Medulla oblongata (tissue), 1 donor: ENCODE data around the gene NXPH3.

Experiments used
- DNase-seq: peaks from one replicate; pipeline ENCODE4 v3.0.0-alpha.2; 2015; ENCODE audit errors: extremely low spot score

The NXPH3 gene

DNA sequence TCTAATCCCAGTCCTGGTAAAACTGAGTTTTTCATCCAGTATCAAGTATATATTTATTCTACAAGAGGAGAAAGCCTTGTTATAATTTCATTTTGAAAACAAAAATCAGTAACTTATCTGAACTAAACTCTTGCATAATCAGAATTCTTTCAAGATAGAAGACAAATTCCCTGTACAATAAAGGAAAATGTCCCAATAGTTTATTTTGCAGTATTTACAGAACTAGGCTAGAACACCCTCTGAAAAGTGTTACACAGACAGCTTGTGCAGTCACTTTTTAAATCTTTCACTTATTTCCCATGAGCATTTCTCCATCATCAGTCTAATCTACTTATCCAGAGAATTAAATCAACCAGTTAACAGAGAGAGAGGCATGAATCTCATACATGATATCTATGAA is 53.8 kb downstream of the NXPH3 start:
- no peak for DNase-seq

DNA sequence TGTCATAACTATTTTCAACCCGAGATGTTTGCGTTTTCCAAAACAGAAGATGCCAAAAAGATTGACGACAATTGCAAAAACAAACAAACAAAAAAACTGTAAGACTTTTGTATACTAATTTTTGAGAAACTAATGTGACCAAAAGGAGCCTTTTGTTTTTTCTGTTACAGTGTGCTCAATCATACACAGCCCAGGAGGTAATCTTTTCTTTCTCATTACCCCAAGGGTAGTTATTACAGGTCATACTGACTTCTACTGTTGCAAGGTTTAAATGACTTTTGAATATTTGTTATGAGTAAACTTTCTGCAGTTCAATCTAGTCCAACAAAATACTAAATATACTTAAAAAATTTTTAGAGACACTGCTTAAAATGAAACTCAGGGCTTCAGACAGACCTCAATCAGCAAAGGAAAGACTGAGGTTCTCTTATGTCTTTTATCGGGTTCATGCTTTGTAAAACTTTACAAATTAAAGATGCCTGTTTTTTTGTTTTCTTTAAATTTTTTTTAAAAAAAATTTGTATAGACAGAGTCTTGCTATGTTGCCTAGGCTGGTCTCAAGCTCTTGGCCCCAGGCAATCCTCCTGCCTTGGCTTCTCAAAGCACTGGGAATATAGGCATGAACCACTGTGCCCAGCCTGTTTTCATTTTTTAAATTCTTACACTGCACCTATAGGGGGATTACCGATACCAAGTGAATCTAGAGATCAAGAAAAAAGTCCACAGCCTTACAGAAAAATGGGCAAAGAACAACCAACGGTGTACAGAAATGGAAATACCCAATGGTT is 54.6 kb downstream of the NXPH3 start:
- no peak for DNase-seq

DNA sequence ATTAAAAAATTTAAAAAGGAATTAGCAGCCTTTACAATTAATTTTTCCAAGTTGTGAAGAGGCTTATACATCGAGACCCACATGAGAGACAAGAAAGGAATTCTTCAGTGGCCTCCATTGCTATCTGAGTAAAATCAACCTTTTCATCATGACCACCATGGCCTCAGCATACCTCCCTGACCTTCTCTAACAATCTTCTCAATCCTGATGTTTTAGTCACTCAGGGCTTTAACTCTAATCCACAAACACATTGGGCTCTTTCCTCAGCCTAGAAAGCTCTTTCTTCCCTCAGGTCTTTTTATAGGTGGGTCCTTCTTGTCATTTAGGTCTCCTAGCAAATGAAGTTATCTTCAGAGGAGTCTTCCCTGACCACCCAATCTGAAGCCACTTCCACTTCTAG is 55.8 kb downstream of the NXPH3 start:
- no peak for DNase-seq
